HUES48 (cell line): ENCODE measurements around the gene HDAC4.

ENCODE experiments used
- H3K27ac ChIP-seq: one replicate; pipeline ENCODE4 v1.7.0; 2013; ENCODE audit warnings: low read depth, low read length, inconsistent platforms
- H3K27me3 ChIP-seq: 2 replicates; pipeline ENCODE4 v1.6.1; 2013; ENCODE audit warnings: mild to moderate bottlenecking, low read length; ENCODE audit not compliant: control insufficient read depth, insufficient read depth
- H3K36me3 ChIP-seq: 2 replicates; pipeline ENCODE4 v1.6.1; 2013; ENCODE audit warnings: low read length; ENCODE audit not compliant: control insufficient read depth, insufficient read depth
- H3K4me1 ChIP-seq: 2 replicates; pipeline ENCODE4 v1.6.1; 2013; ENCODE audit warnings: mild to moderate bottlenecking, low read length; ENCODE audit not compliant: control insufficient read depth, insufficient read depth
- H3K4me3 ChIP-seq: 2 replicates; pipeline ENCODE4 v1.5.1; 2013; ENCODE audit warnings: mild to moderate bottlenecking, low read depth, low read length
- H3K9ac ChIP-seq: 2 replicates; pipeline ENCODE4 v1.6.1; 2013; ENCODE audit warnings: mild to moderate bottlenecking, low read depth, low read length, moderate library complexity
- H3K9me3 ChIP-seq: 2 replicates; pipeline ENCODE4 v1.6.1; 2013; ENCODE audit warnings: low read length; ENCODE audit not compliant: control insufficient read depth, insufficient read depth

HDAC4 gene

GRCh38 chr2:239354791-239355136 is 46.1 kb downstream of the HDAC4 start:
- H3K27me3 ChIP-seq: no peaks in the 10 kb centered on the region

GRCh38 chr2:239354132-239354790 is 46.6 kb downstream of the HDAC4 start:
- H3K9ac ChIP-seq: no peak overlapping the region
- no peaks in the 10 kb centered on the region for H3K9me3 ChIP-seq
- H3K4me1 ChIP-seq: peaks cover 15% of the 10 kb centered on the region
- H3K27ac ChIP-seq: no peak overlapping the region
- no peaks in the 10 kb centered on the region for H3K27me3 ChIP-seq
- no peak overlapping the region for H3K4me3 ChIP-seq
- H3K36me3 ChIP-seq: peaks cover 22% of the 10 kb centered on the region

More at GRCh38 chr2:239354791-239355136, 46.1 kb downstream of the HDAC4 start:
- peaks cover 13% of the 10 kb centered on the region for H3K4me1 ChIP-seq
- no peak overlapping the region for H3K4me3 ChIP-seq
- H3K27ac ChIP-seq: no peak overlapping the region
- peaks cover 22% of the 10 kb centered on the region for H3K36me3 ChIP-seq
- H3K9me3 ChIP-seq: no peaks in the 10 kb centered on the region
- no peak overlapping the region for H3K9ac ChIP-seq

- no peak overlapping the region for H3K9ac ChIP-seq
- H3K4me3 ChIP-seq: no peak overlapping the region
- H3K27me3 ChIP-seq: no peaks in the 10 kb centered on the region
- H3K36me3 ChIP-seq: peaks cover 22% of the 10 kb centered on the region
- no peak overlapping the region for H3K27ac ChIP-seq
- peaks cover 12% of the 10 kb centered on the region for H3K4me1 ChIP-seq
- H3K9me3 ChIP-seq: no peaks in the 10 kb centered on the region
Observed at GRCh38 chr2:239353692-239354091, 47.1 kb downstream of the HDAC4 start.

GRCh38 chr2:239351687-239352086 is 49.1 kb downstream of the HDAC4 start:
- no peak overlapping the region for H3K27ac ChIP-seq
- no peak overlapping the region for H3K9ac ChIP-seq
- no peak overlapping the region for H3K4me3 ChIP-seq
- H3K36me3 ChIP-seq: peaks cover 22% of the 10 kb centered on the region
- H3K4me1 ChIP-seq: peaks cover 3% of the 10 kb centered on the region; the same call in 1 of the 2 replicates
- no peaks in the 10 kb centered on the region for H3K27me3 ChIP-seq
- H3K9me3 ChIP-seq: no peaks in the 10 kb centered on the region

GRCh38 chr2:239349453-239350135 is 51.2 kb downstream of the HDAC4 start:
- H3K9me3 ChIP-seq: no peaks in the 10 kb centered on the region
- peaks cover 3% of the 10 kb centered on the region; the same call in 1 of the 2 replicates for H3K4me1 ChIP-seq
- no peak overlapping the region for H3K9ac ChIP-seq
- H3K36me3 ChIP-seq: peaks cover 22% of the 10 kb centered on the region
- no peak overlapping the region for H3K4me3 ChIP-seq
- H3K27me3 ChIP-seq: no peaks in the 10 kb centered on the region
- H3K27ac ChIP-seq: no peak overlapping the region

- no peaks in the 10 kb centered on the region for H3K27me3 ChIP-seq
- H3K27ac ChIP-seq: no peak overlapping the region
- H3K9me3 ChIP-seq: no peaks in the 10 kb centered on the region
- no peak overlapping the region for H3K9ac ChIP-seq
- H3K36me3 ChIP-seq: peaks cover 22% of the 10 kb centered on the region
- H3K4me1 ChIP-seq: peaks cover 3% of the 10 kb centered on the region; the same call in 1 of the 2 replicates
- H3K4me3 ChIP-seq: no peak overlapping the region
Observed at GRCh38 chr2:239348563-239349452, 52.0 kb downstream of the HDAC4 start.

- no peak overlapping the region for H3K9ac ChIP-seq
- H3K27ac ChIP-seq: no peak overlapping the region
- peaks cover 3% of the 10 kb centered on the region; the same call in 1 of the 2 replicates for H3K4me1 ChIP-seq
- peaks cover 10% of the 10 kb centered on the region for H3K36me3 ChIP-seq
- no peaks in the 10 kb centered on the region for H3K27me3 ChIP-seq
- no peak overlapping the region for H3K4me3 ChIP-seq
- no peaks in the 10 kb centered on the region for H3K9me3 ChIP-seq
Observed at GRCh38 chr2:239346676-239347075, 54.1 kb downstream of the HDAC4 start.

- Histone ChIP-seq H3K4me3 (no peak overlapping the region), H3K27ac (no peak overlapping the region), H3K9ac (no peak overlapping the region), H3K27me3 (no peaks in the 10 kb centered on the region), H3K36me3 (no peaks in the 10 kb centered on the region; the same call in 1 of the 2 replicates), H3K4me1 (peaks cover 3% of the 10 kb centered on the region; the same call in 1 of the 2 replicates), H3K9me3 (no peaks in the 10 kb centered on the region)
Observed at GRCh38 chr2:239345251-239345650, 55.6 kb downstream of the HDAC4 start.

GRCh38 chr2:239344857-239345216 is 56.0 kb downstream of the HDAC4 start:
- no peaks in the 10 kb centered on the region for H3K9me3 ChIP-seq
- no peak overlapping the region for H3K4me3 ChIP-seq
- H3K27me3 ChIP-seq: no peaks in the 10 kb centered on the region
- H3K27ac ChIP-seq: no peak overlapping the region
- H3K4me1 ChIP-seq: peaks cover 3% of the 10 kb centered on the region; the same call in 1 of the 2 replicates
- no peak overlapping the region for H3K9ac ChIP-seq
- no peaks in the 10 kb centered on the region; the same call in 1 of the 2 replicates for H3K36me3 ChIP-seq

GRCh38 chr2:239343946-239344856 is 56.6 kb downstream of the HDAC4 start:
- H3K36me3 ChIP-seq: no peaks in the 10 kb centered on the region
- H3K4me3 ChIP-seq: no peak overlapping the region
- H3K9ac ChIP-seq: no peak overlapping the region

More at GRCh38 chr2:239343946-239344856, 56.6 kb downstream of the HDAC4 start:
- Histone ChIP-seq H3K27me3 (no peaks in the 10 kb centered on the region), H3K4me1 (no peaks in the 10 kb centered on the region), H3K9me3 (no peaks in the 10 kb centered on the region), H3K27ac (no peak overlapping the region)
